ENCODE measurements around the gene KRT5.

KRT5 gene

DNA sequence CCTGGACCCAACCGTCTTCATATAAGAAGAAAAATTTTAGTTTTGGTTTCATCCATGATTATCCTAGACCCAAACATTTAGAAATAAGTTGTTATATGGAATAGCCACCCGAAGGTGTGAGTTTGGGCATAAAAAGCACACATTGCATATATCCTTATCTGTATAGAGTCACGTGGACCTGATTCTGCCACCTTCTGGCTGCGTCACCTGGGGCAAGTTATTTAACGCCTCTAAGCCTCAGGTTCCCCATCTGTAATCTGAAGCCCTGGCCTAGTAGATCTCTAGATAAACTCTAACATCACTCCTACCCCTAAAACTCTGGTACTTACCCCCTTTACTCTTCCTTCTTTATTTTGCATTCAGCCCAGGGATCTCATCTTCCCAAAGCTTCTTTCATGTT is 14.3 kb upstream of the KRT5 start:
- POLR2A ChIA-PET: no interaction called here

DNA sequence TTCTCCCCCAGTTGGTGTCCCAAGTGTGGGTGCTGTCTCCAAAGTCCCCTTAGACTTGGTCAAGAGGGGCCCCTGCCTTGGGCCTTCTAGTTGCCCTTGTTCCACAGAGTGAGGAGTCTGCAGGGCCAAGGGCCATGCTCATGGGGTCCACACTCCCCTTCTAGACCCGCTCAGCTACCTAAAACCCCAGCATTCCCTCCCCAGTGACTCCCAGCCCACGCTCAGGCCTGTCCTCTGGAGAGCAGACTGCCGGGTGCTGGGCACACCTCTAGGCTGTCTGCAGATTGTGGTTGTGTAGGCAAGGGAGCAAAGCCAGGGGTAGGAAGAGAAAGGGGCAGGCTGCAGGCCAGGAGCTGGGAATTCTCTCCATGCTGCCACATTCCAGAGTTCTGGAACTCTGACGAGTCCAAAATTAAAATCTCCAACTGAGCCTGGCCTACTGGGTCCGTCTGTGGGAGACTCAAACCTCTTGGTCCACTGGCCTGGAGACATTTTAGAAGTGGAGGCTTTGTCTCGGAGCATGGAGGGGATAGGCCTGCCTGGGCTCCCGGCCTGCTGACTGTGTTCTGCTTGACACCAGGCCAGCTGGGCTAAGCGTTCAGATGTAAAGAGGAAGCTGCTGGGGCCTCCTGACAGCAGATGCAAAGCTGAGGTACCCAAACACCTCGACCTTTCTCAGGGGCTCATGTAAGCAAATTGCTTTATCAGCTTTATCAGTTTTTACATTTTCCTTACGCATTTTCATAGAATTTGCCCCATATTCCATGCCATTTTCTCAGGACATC is 13.7 kb upstream of the KRT5 start:
- TF ChIP-seq, protein P1, sequence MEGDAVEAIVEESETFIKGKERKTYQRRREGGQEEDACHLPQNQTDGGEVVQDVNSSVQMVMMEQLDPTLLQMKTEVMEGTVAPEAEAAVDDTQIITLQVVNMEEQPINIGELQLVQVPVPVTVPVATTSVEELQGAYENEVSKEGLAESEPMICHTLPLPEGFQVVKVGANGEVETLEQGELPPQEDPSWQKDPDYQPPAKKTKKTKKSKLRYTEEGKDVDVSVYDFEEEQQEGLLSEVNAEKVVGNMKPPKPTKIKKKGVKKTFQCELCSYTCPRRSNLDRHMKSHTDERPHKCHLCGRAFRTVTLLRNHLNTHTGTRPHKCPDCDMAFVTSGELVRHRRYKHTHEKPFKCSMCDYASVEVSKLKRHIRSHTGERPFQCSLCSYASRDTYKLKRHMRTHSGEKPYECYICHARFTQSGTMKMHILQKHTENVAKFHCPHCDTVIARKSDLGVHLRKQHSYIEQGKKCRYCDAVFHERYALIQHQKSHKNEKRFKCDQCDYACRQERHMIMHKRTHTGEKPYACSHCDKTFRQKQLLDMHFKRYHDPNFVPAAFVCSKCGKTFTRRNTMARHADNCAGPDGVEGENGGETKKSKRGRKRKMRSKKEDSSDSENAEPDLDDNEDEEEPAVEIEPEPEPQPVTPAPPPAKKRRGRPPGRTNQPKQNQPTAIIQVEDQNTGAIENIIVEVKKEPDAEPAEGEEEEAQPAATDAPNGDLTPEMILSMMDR (IDR thresholded peaks at IDR 0.05; ENCODE audit: insufficient read depth, low read length, missing control alignments): no peak
- H3K4me3 ChIP-seq (ENCODE audit: low read depth, low read length): no peak overlapping the region
- no peak for DNase-seq (ENCODE audit: low read depth, low spot score)
- CTCF ChIA-PET: interaction anchor here (0.7 to 1.3 kb wide), 5 partner anchors 11 to 346 kb away, joined by 3 to 4 read pairs (median 3); no protein-coding TSS in a partner anchor
- POLR2A ChIA-PET: no interaction called here

More for the DNA sequence above, 14.3 kb upstream of the KRT5 start:
- H3K4me3 ChIP-seq (ENCODE audit: low read depth, low read length): no peak overlapping the region
- TF ChIP-seq, protein P1 (IDR thresholded peaks at IDR 0.05; ENCODE audit: insufficient read depth, low read length, missing control alignments): no peak
- no peak for DNase-seq (ENCODE audit: low read depth, low spot score)
- CTCF ChIA-PET: interaction anchor here (1.1 to 1.4 kb wide), 3 partner anchors 10 to 345 kb away, joined by 3 read pairs; no protein-coding TSS in a partner anchor

DNA sequence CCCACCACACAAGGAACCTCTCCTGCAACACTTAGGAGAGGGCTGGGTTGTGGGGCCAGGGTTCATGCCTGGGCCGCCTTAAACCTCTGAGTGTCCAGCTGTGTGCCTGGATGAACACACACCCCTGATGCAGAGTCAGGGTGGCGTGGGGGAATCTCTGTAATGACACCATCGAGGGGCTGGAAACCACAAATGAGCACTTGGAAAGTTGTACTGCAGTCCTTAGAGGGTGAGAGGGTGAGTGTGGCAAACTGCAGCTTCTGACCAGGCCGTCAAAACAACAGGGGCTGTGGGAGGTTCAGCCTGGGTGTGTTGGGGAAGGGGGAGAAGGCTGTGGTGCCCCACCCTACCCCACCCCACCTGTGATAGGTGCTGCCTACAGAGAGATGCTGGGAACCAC is 12.4 kb upstream of the KRT5 start:
- CTCF ChIA-PET: interaction anchor here (1.1 to 1.3 kb wide), 2 partner anchors 10 to 160 kb away, joined by 3 to 4 read pairs; no protein-coding TSS in a partner anchor

DNA sequence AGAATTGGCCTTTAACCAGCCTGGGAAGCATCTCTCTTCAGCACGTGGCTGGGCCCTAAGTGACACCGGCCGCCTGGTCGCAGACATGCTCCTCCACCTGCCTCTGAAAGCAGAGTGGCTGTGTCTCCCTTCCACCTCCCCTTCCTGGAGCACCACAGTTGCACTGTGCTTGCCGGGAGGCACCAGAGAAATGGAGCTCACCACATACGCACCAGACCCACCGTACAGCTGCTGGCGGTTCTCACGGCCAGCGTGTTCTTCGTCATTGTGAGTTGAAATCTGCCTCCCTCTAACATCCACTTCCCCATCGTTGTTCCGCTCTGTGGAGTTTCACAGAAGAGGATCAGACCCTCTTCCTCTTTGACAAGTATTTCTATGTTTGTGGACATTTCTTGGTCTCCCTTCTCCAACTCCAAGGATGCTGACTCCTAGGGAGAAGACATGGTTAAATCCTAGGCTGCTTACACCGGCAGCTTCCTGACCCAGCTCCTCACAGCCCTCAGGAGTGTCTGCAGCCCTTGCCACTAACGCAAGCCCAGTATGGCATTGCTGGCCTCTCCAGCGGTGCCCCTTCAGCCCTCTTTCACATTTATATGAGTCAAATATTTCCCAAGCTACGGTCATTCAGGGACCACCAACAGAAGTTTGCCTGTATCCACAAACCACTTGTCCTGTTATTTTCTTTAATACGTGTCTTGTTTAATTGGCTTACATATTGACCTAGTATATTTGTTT is 11.5 kb upstream of the KRT5 start:
- TF ChIP-seq, protein P1 (IDR thresholded peaks at IDR 0.05; ENCODE audit: insufficient read depth, low read length, missing control alignments): no peak
- no peak for DNase-seq (ENCODE audit: low read depth, low spot score)
- ChIA-PET POLR2A (no interaction called here), CTCF (no interaction called here)
- no peak overlapping the region for H3K4me3 ChIP-seq (ENCODE audit: low read depth, low read length)

More for the DNA sequence above, 12.4 kb upstream of the KRT5 start:
- DNase-seq (ENCODE audit: low read depth, low spot score): no peak
- POLR2A ChIA-PET: no interaction called here
- no peak overlapping the region for H3K4me3 ChIP-seq (ENCODE audit: low read depth, low read length)
- TF ChIP-seq, protein P1 (IDR thresholded peaks at IDR 0.05; ENCODE audit: insufficient read depth, low read length, missing control alignments): no peak

DNA sequence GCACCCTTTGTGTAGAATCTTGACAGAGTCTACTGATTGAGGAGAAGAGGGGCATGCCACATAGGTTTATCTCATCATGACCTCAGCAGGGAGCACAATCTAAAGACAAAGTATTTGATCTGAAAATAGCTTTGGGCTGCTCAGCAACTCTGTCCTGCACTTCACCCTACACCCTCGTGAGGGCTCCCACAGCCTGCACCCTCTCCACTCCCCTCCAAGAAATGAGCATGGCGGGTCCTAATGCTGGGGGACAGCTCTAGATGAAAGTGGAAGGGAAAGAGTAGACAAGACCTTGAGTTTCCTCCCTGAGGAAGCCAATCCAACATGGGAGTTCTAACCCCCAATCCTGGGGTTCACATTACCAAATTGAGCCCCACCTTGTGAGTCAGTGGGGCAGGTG is 10.7 kb upstream of the KRT5 start:
- POLR2A ChIA-PET: no interaction called here
- H3K4me3 ChIP-seq (ENCODE audit: low read depth, low read length): no peak overlapping the region
- TF ChIP-seq, protein P1 (IDR thresholded peaks at IDR 0.05; ENCODE audit: insufficient read depth, low read length, missing control alignments): no peak
- CTCF ChIA-PET: interaction anchor here (1.0 kb wide), 1 partner anchor 22 kb away, joined by 4 read pairs; no protein-coding TSS in a partner anchor
- DNase-seq (ENCODE audit: low read depth, low spot score): no peak

DNA sequence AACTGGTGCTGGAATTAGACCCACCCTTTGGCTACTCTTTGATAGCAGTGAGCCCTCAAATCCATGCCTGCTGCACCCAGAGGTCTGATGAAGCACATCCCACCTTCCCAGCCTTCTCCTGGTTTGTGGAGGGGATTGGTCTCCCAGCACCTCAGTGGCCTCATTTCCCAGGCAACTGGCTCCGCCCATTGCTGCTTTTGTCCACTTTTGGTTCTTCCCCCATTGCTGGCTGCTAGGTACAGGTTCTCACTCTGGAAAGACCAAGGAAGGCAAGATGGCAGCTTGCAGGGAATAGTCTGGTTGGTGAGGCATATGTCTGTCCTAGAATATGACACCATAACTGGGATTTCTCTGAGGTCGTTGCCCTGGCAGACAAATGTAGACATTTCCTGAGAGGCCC is 10.2 kb upstream of the KRT5 start:
- no peak overlapping the region for H3K4me3 ChIP-seq (ENCODE audit: low read depth, low read length)
- no peak for DNase-seq (ENCODE audit: low read depth, low spot score)
- TF ChIP-seq, protein P1 (IDR thresholded peaks at IDR 0.05; ENCODE audit: insufficient read depth, low read length, missing control alignments): no peak
- POLR2A ChIA-PET: no interaction called here
- CTCF ChIA-PET: interaction anchor here (1.0 kb wide), 1 partner anchor 21 kb away, joined by 4 read pairs; no protein-coding TSS in a partner anchor
